Type B pancreatic cell (in vitro differentiated cells): ENCODE measurements around the gene C4BPA. TPM values are rescaled to one million over a fixed set of nuclear protein-coding genes. Genes with fewer than 3 reads are reported as not detected.

ENCODE experiments used
- DNase-seq: peaks from one replicate; pipeline ENCODE4 v3.0.0; 2021; ENCODE audit warnings: mixed read lengths; ENCODE audit not compliant: unreplicated experiment; ENCODE audit errors: extremely low spot score
- H3K27ac Mint-ChIP-seq: 2 replicates; pipeline ENCODE4 v1.8.0; 2021; ENCODE audit warnings: mild to moderate bottlenecking, mixed read lengths
- H3K27me3 Mint-ChIP-seq: 2 replicates; pipeline ENCODE4 v1.8.0; 2021; ENCODE audit warnings: mixed read lengths
- H3K36me3 Mint-ChIP-seq: 2 replicates; pipeline ENCODE4 v1.8.0; 2021; ENCODE audit warnings: mixed read lengths
- H3K4me1 Mint-ChIP-seq: one replicate; pipeline ENCODE4 v1.8.0; 2021; ENCODE audit warnings: mixed read lengths; ENCODE audit not compliant: unreplicated experiment
- H3K4me3 Mint-ChIP-seq: 2 replicates; pipeline ENCODE4 v1.8.0; 2021; ENCODE audit warnings: mild to moderate bottlenecking, mixed read lengths
- H3K9me3 Mint-ChIP-seq: 2 replicates; pipeline ENCODE4 v1.8.0; 2021; ENCODE audit warnings: mixed read lengths
- CTCF ChIP-seq: fragments of 200-600 bp; sonication (generic); conservative IDR thresholded peaks from 2 replicates; pipeline ENCODE4 v1.5.0; 2021; ENCODE audit warnings: antibody characterized with exemption, mild to moderate bottlenecking
- total RNA-seq: library from RNA; stranded (reverse); gene quantifications from 2 replicates; pipeline ENCODE4 v1.2.1, GENCODE V29; 2021; ENCODE audit warnings: low replicate concordance

C4BPA gene
- total RNA-seq, 1 donor from 2014 or later: 0.87 TPM

DNA sequence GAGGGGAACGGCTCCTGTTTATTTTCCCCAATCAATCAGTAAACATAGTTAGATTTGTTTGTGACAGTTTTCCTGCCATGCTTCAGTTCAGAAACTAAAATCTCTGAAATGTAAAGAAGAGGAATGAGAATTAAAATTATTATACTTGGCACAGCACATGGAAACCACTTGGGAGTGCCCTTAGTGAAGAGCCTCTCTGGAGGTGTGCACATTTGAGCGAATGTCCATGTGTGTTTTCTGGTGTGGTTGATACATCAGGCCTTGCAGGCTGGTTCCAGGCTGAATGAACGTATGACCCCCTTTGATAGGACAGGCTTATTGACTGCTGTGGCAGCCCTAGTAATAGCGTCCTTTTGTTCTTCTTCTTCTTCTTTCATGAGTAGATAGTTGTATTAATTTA, 27.1 kb downstream of the C4BPA start:
- DNase-seq: no peak
- H3K36me3 Mint-ChIP-seq: peaks cover 9% of the 10 kb centered on the region
- no peaks in the 10 kb centered on the region for H3K27me3 Mint-ChIP-seq
- TF ChIP-seq CTCF: no peak
- no peak overlapping the region for H3K27ac Mint-ChIP-seq
- H3K4me3 Mint-ChIP-seq: no peak overlapping the region
- no peaks in the 10 kb centered on the region for H3K4me1 Mint-ChIP-seq
- peaks cover 14% of the 10 kb centered on the region for H3K9me3 Mint-ChIP-seq

GRCh38 chr1:207134581-207134980, 30.5 kb downstream of the C4BPA start:
- H3K4me3 Mint-ChIP-seq: no peak overlapping the region
- H3K27me3 Mint-ChIP-seq: no peaks in the 10 kb centered on the region
- H3K9me3 Mint-ChIP-seq: no peaks in the 10 kb centered on the region
- H3K4me1 Mint-ChIP-seq: no peaks in the 10 kb centered on the region
- H3K36me3 Mint-ChIP-seq: peaks cover 4% of the 10 kb centered on the region
- no peak for TF ChIP-seq CTCF
- H3K27ac Mint-ChIP-seq: no peak overlapping the region
- DNase-seq: no peak

- Mint-ChIP-seq H3K36me3 (no peaks in the 10 kb centered on the region), H3K27ac (no peak overlapping the region), H3K27me3 (no peaks in the 10 kb centered on the region), H3K4me1 (no peaks in the 10 kb centered on the region), H3K9me3 (no peaks in the 10 kb centered on the region), H3K4me3 (no peak overlapping the region)
- no peak for DNase-seq
- no peak for TF ChIP-seq CTCF
These were observed 35.6 kb downstream of the C4BPA start for GRCh38 chr1:207139616-207140015.

- DNase-seq: no peak
- Mint-ChIP-seq H3K4me1 (no peaks in the 10 kb centered on the region), H3K9me3 (peaks cover 4% of the 10 kb centered on the region), H3K4me3 (no peak overlapping the region), H3K27ac (no peak overlapping the region), H3K27me3 (no peaks in the 10 kb centered on the region), H3K36me3 (no peaks in the 10 kb centered on the region)
- TF ChIP-seq CTCF: no peak
These were observed 36.5 kb downstream of the C4BPA start for GRCh38 chr1:207140536-207140935.

GRCh38 chr1:207145401-207146058, 41.5 kb downstream of the C4BPA start:
- no peaks in the 10 kb centered on the region for H3K4me1 Mint-ChIP-seq
- peaks cover 5% of the 10 kb centered on the region for H3K9me3 Mint-ChIP-seq
- H3K4me3 Mint-ChIP-seq: no peak overlapping the region
- no peaks in the 10 kb centered on the region for H3K27me3 Mint-ChIP-seq
- peak overlapping the region; percentile 24 for H3K27ac Mint-ChIP-seq
- no peak for DNase-seq
- TF ChIP-seq CTCF: no peak
- H3K36me3 Mint-ChIP-seq: no peaks in the 10 kb centered on the region

DNA sequence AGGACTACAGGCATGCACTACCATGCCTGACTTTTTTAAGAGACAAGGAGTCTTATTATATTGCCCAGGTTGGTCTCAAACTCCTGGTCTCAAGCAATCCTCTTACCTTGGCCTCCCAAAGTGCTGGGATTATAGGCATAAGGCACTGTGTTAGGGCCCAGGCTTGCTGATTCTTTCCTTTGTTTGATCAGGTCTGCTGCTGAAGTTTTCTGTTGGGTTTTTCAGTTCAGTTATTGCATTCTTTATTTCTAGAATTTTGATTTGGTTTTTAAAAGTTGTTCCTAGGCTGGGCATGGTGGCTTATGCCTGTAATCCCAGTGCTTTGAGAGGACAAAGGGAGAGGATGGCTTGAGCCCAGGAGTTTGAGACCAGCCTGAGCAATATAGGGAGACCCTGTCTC, 47.9 kb downstream of the C4BPA start:
- no peaks in the 10 kb centered on the region for H3K4me1 Mint-ChIP-seq
- H3K27me3 Mint-ChIP-seq: no peaks in the 10 kb centered on the region
- H3K36me3 Mint-ChIP-seq: no peaks in the 10 kb centered on the region
- TF ChIP-seq CTCF: no peak
- no peak overlapping the region for H3K4me3 Mint-ChIP-seq
- DNase-seq: no peak
- H3K27ac Mint-ChIP-seq: no peak overlapping the region
- no peaks in the 10 kb centered on the region for H3K9me3 Mint-ChIP-seq
